Measurements from ENCODE around the gene C15orf62. TPM values are rescaled to one million over a fixed set of nuclear protein-coding genes. Genes with fewer than 3 reads are reported as not detected.

C15orf62 gene
- total RNA-seq, 2 experiments from 2014 or later = 0.58 to 0.80 TPM

DNA sequence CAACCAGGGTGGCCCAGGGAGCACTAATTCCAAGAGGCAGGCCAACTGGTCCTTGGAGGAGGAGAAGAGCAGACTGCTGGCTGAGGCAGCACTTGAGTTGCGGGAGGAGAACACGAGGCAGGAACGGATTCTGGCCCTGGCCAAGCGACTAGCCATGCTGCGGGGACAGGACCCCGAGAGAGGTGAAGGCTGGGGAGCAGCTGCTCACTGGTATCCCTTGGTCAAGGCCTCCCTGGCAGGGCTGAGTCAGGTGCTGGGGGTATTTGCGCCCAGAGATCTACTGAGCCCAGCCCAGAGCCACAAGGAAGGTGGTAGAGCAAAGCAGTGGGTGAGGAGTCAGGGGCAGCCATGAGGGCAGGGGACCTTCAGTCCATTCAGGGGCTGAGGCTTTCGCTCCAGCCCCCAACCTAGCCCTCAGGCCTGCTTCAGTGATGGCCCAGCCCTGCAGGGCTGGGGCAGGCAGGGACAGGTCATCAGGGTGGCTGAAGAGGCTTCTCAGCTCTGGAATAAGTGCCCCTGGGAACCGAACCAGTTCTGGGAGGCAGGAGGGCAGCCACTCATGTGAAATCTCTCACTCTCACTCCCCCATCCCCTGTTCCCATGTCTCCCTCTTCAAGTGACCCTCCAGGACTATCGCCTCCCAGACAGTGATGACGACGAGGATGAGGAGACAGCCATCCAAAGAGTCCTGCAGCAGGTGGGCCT, 43.1 kb downstream of the C15orf62 start:
- no peak for ATAC-seq
- Mint-ChIP-seq H3K9me3 (ENCODE audit: low read depth) (no peaks in the 10 kb centered on the region), H3K27ac (no peak overlapping the region), H3K27me3 (no peaks in the 10 kb centered on the region), H3K4me3 (no peak overlapping the region), H3K36me3 (ENCODE audit: low read depth) (peaks cover 25% of the 10 kb centered on the region), H3K4me1 (peaks cover 13% of the 10 kb centered on the region)
- DNase-seq = no peak
- CTCF ChIA-PET = interaction anchor here (1.1 kb wide), 1 partner anchor 22 kb away, joined by 5 read pairs; no protein-coding TSS in a partner anchor
- POLR2A ChIA-PET = interaction anchor here (0.7 kb wide), 1 partner anchor 29 kb away, joined by 3 read pairs; no protein-coding TSS in a partner anchor
- intact Hi-C loops (cut with DNase I, micrococcal nuclease) = no loop called here

DNA sequence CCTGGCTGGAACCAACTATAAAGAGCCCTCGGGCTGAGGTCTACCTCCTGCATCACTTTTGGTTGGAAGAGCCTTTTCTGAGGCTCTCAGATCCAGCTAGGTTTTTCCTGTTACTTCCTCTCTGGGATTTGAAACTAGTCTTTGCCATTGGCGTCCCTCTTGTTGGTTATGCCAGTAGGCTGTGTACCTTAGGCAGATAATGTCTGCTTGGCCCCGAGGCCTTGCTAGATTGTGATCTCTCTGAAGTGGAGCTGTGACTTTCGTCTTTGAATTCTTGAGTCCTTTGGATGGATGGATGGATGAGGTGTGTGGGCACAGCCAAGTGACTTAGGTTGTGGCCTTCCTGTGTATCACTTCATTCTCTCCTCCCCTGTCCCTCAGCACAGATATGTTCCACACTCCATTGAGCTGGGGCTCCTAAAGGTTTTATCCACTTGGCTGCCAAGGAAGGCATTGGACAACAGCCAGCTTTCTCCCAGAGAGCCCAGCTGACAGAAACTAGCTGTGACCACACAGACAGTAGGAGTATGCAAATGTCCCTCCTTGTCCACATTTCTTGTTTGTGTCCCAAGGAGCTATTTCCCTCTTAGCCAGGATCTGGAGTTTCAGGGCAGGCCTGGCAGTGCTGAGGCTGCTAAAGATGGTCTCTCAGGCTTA, 45.4 kb downstream of the C15orf62 start:
- Mint-ChIP-seq H3K27me3 (no peaks in the 10 kb centered on the region), H3K4me1 (no peaks in the 10 kb centered on the region), H3K9me3 (ENCODE audit: low read depth) (no peaks in the 10 kb centered on the region), H3K4me3 (no peak overlapping the region), H3K27ac (no peak overlapping the region), H3K36me3 (ENCODE audit: low read depth) (peaks cover 20% of the 10 kb centered on the region)
- intact Hi-C loops (cut with DNase I, micrococcal nuclease) = no loop called here
- ChIA-PET CTCF (interaction anchor here (0.6 to 1.3 kb wide), 4 partner anchors 12 to 42 kb away, joined by 3 to 4 read pairs (median 4); no protein-coding TSS in a partner anchor), POLR2A (no interaction called here)
- no peak for DNase-seq
- ATAC-seq = no peak

DNA sequence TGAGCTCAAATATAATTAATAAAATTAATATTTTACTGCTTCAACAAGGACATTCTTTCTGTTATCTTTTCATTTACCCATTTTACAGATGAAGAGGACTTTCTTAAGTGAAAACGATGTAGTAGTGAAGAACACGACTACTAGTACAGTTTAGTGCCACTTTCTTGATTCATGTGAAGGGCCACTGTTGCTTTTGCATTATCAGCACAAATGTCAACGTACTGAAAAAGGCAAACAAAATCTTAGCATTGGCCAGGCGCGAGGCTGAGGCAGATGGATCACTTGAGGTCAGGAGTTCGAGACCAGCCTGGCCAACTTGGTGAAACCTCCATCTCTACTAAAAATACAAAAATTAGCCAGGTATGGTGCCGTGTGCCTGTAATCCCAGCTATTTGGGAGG, 49.3 kb downstream of the C15orf62 start:
- Mint-ChIP-seq H3K36me3 (ENCODE audit: low read depth) (peaks cover 6% of the 10 kb centered on the region), H3K27ac (no peak overlapping the region), H3K4me3 (no peak overlapping the region), H3K9me3 (ENCODE audit: low read depth) (no peaks in the 10 kb centered on the region), H3K27me3 (no peaks in the 10 kb centered on the region), H3K4me1 (no peaks in the 10 kb centered on the region)
- DNase-seq (no peak), ATAC-seq (no peak)
- ChIA-PET POLR2A (no interaction called here), CTCF (interaction anchor here (0.9 kb wide), 1 partner anchor 86 kb away, joined by 3 read pairs; no protein-coding TSS in a partner anchor)
- intact Hi-C loops (cut with DNase I, micrococcal nuclease) = no loop called here

DNA sequence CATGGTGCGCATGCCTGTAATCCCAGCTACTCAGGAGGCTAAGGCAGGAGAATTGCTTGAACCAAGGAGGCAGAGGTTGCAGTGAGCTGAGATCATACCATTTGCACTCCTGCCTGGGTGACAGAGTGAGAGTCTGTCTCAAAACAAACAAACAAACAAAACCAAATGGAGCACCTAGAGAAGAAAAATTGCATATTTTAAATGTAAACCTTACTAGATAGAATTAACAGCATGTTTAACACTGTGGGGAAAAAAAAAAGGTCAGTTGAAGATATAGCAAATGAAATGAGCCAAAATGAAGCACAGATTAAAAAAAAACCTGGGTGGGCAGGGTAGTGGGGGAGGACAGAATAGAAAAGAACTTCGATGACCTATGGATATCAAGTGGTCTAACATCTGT, 51.4 kb downstream of the C15orf62 start:
- H3K4me1 Mint-ChIP-seq = no peaks in the 10 kb centered on the region
- no peaks in the 10 kb centered on the region for H3K36me3 Mint-ChIP-seq (ENCODE audit: low read depth)
- ChIA-PET CTCF (interaction anchor here (0.6 kb wide), 1 partner anchor 233 kb away, joined by 4 read pairs; no protein-coding TSS in a partner anchor), POLR2A (no interaction called here)
- no peak overlapping the region for H3K27ac Mint-ChIP-seq
- H3K9me3 Mint-ChIP-seq (ENCODE audit: low read depth) = no peaks in the 10 kb centered on the region
- H3K4me3 Mint-ChIP-seq = no peak overlapping the region
- DNase-seq (no peak), ATAC-seq (no peak)
- H3K27me3 Mint-ChIP-seq = peaks cover 2% of the 10 kb centered on the region
- intact Hi-C loops (cut with DNase I, micrococcal nuclease) = no loop called here

Other genes starting within 250 kb of the C15orf62 start
- 10 to 100 TPM; 14.2 to 24.5 TPM for gene CCDC32, start 204.9 kb upstream of the C15orf62 start, total RNA-seq
- gene RPUSD2, start 200.7 kb upstream of the C15orf62 start, total RNA-seq = 10 to 100 TPM; 11.0 to 14.0 TPM
- 10 to 100 TPM; 26.2 to 33.5 TPM for gene KNL1, start 175.7 kb upstream of the C15orf62 start, total RNA-seq
- 10 to 100 TPM; 73.5 to 75.3 TPM for gene RAD51, start 74.8 kb upstream of the C15orf62 start, total RNA-seq
- 10 to 100 TPM; 12.3 to 18.8 TPM for gene RMDN3, start 14.7 kb upstream of the C15orf62 start, total RNA-seq
- gene GCHFR, start 5.9 kb upstream of the C15orf62 start, total RNA-seq = 10 to 100 TPM; 32.8 to 41.1 TPM
- gene ZFYVE19, start 37.1 kb downstream of the C15orf62 start, total RNA-seq = 10 to 100 TPM; 27.5 to 33.7 TPM
- 10 to 100 TPM; 41.5 to 43.6 TPM for gene DNAJC17, start 37.5 kb downstream of the C15orf62 start, total RNA-seq
- not detected for gene PPP1R14D, start 58.7 kb downstream of the C15orf62 start, total RNA-seq
- gene SPINT1, start 74.1 kb downstream of the C15orf62 start, total RNA-seq = 1 to 10 TPM; 8.5 to 8.9 TPM
- under 1 TPM; 0.25 to 0.41 TPM for gene RHOV, start 104.3 kb downstream of the C15orf62 start, total RNA-seq
- gene VPS18, start 124.5 kb downstream of the C15orf62 start, total RNA-seq = 1 to 10 TPM; 6.2 TPM
- under 1 TPM; 0.18 to 0.30 TPM for gene DLL4, start 159.4 kb downstream of the C15orf62 start, total RNA-seq
- gene CHAC1, start 183.5 kb downstream of the C15orf62 start, total RNA-seq = 10 to 100 TPM; 31.1 to 32.2 TPM